BJ (cell line): ENCODE measurements around the gene PPP1R13B. TPM values are rescaled to one million over a fixed set of nuclear protein-coding genes. Genes with fewer than 3 reads are reported as not detected.

ENCODE experiments used
- CTCF ChIA-PET: fragments of 350-600 bp; formaldehyde crosslinking; extraction: SDS; loops from one replicate; lab custom pipeline; 2021; ENCODE audit warnings: antibody characterized with exemption, inconsistent platforms; lab: Yijun Ruan, JAX
- POLR2A ChIA-PET: fragments of 300-600 bp; sonication (Branson Sonifier 250); formaldehyde crosslinking; extraction: SDS; loops from one replicate; lab custom pipeline; 2021; ENCODE audit warnings: antibody characterized with exemption; lab: Charles Lee
- DNase-seq: peaks from one replicate; pipeline ENCODE4 v3.0.0-alpha.2; 2011; ENCODE audit warnings: low read depth
- H3K27me3 ChIP-seq: 2 replicates; pipeline ENCODE4 v1.6.0; 2011; ENCODE audit warnings: low read length; ENCODE audit not compliant: control insufficient read depth, insufficient read depth
- H3K36me3 ChIP-seq: 2 replicates; pipeline ENCODE4 v1.5.1; 2011; ENCODE audit warnings: low read length; ENCODE audit not compliant: control insufficient read depth, insufficient read depth
- H3K4me3 ChIP-seq: 2 replicates; pipeline ENCODE4 v1.5.1; 2011; ENCODE audit warnings: low read depth, mild to moderate bottlenecking, control low read depth, low read length
- polyA plus RNA-seq: library from polyadenylated mRNA; depleted of rRNA; stranded (reverse); fragments of >200 nt; gene quantifications from 2 replicates; pipeline ENCODE4 v1.2.3, GENCODE V29; 2011
- TF ChIP-seq, protein P1 (sequence below): IDR thresholded peaks from 2 replicates; pipeline ENCODE4 v1.5.1; 2011; ENCODE audit warnings: low read depth, mild to moderate bottlenecking, control low read depth, inconsistent platforms, low read length, moderate library complexity; ENCODE audit not compliant: insufficient read depth

The PPP1R13B gene
- polyA plus RNA-seq, 1 experiment = 3.3 TPM

GRCh38 chr14:103861413-103862392 lies 14.3 kb upstream of the PPP1R13B start:
- DNase-seq = no peak
- CTCF ChIA-PET = interaction anchor here (0.5 kb wide), 1 partner anchor 38 kb away, joined by 3 read pairs; no protein-coding TSS in a partner anchor

GRCh38 chr14:103859416-103860202 lies 12.2 kb upstream of the PPP1R13B start:
- no peaks in the 10 kb centered on the region for H3K36me3 ChIP-seq
- POLR2A ChIA-PET = no interaction called here
- no peak overlapping the region for H3K4me3 ChIP-seq
- no peak for DNase-seq
- 0 out of 2 replicates have a peak, but pooled peaks cover 3% of the 10 kb centered on the region for H3K27me3 ChIP-seq
- TF ChIP-seq, protein P1, sequence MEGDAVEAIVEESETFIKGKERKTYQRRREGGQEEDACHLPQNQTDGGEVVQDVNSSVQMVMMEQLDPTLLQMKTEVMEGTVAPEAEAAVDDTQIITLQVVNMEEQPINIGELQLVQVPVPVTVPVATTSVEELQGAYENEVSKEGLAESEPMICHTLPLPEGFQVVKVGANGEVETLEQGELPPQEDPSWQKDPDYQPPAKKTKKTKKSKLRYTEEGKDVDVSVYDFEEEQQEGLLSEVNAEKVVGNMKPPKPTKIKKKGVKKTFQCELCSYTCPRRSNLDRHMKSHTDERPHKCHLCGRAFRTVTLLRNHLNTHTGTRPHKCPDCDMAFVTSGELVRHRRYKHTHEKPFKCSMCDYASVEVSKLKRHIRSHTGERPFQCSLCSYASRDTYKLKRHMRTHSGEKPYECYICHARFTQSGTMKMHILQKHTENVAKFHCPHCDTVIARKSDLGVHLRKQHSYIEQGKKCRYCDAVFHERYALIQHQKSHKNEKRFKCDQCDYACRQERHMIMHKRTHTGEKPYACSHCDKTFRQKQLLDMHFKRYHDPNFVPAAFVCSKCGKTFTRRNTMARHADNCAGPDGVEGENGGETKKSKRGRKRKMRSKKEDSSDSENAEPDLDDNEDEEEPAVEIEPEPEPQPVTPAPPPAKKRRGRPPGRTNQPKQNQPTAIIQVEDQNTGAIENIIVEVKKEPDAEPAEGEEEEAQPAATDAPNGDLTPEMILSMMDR = no peak
- CTCF ChIA-PET = interaction anchor here (0.9 kb wide), 1 partner anchor 44 kb away, joined by 5 read pairs; no protein-coding TSS in a partner anchor

More at GRCh38 chr14:103861413-103862392, 14.3 kb upstream of the PPP1R13B start:
- TF ChIP-seq, protein P1 = no peak
- H3K4me3 ChIP-seq = no peak overlapping the region
- POLR2A ChIA-PET = no interaction called here
- no peaks in the 10 kb centered on the region for H3K36me3 ChIP-seq
- H3K27me3 ChIP-seq = 0 out of 2 replicates have a peak, but pooled peaks cover 3% of the 10 kb centered on the region

DNA sequence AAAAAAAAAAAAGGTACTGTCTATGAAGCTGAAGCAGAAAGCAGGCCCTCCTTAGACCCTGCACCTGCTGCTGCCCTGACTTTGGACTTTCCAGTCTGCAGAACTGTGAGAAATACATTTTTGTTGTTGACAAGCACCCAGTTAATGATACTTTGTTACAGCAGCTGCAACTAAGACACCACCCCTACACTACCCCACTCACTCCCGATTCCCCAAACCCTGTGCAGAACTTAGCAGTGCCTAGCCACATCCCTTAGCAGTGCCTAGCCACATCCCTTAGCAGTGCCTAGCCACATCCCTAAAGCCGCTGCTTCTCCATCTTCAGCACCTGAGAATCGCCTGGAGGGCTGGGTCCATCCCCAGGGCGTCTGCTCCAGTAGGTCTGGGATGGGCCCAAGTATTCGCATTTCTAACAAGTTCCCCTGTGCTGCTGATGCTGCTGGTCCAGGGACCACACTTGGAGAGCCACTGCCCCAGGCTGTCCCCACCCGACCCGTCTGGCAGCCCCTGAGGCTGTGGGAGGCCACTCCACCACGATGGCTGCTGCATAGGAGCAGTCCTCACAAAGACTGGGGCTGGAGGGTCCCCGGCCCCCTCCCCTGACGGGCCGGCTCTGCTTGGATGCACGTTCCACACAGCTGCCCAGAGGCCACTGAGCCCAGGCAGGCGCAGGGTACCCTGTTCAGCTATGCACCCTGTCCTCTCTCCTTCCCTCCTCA lies 10.8 kb upstream of the PPP1R13B start:
- Histone ChIP-seq H3K4me3 (no peak overlapping the region), H3K36me3 (no peaks in the 10 kb centered on the region), H3K27me3 (0 out of 2 replicates have a peak, but pooled peaks cover 3% of the 10 kb centered on the region)
- DNase-seq = no peak
- CTCF ChIA-PET = no interaction called here
- POLR2A ChIA-PET = no interaction called here
- TF ChIP-seq, protein P1 = no peak

- CTCF ChIA-PET = no interaction called here
Observed at GRCh38 chr14:103857256-103857655, 9.9 kb upstream of the PPP1R13B start.

More at GRCh38 chr14:103857256-103857655, 9.9 kb upstream of the PPP1R13B start:
- no peak overlapping the region for H3K4me3 ChIP-seq
- POLR2A ChIA-PET = no interaction called here
- 0 out of 2 replicates have a peak, but pooled peaks cover 3% of the 10 kb centered on the region for H3K27me3 ChIP-seq
- TF ChIP-seq, protein P1 = no peak
- DNase-seq = no peak
- H3K36me3 ChIP-seq = no peaks in the 10 kb centered on the region
